Fibroblast of lung (primary cell): Measurements from ENCODE around the gene SCGB1D4. TPM values are rescaled to one million over a fixed set of nuclear protein-coding genes. Genes with fewer than 3 reads are reported as not detected.
"Not testable (repeated sequence)": the region's sequence is repeated elsewhere in the genome, so short reads cannot be mapped to it uniquely, and the experiment has no call there.

Experiments used
- DNase-seq, 2 donors: peaks; one replicate each; pipeline versions ENCODE4 v3.0.0 to v3.0.0-alpha.2; 2010; ENCODE audit warnings: low read depth in 2 of 2
- H2AFZ ChIP-seq: 2 replicates; pipeline ENCODE4 v1.5.1; 2012; ENCODE audit warnings: low read length, control low read depth, inconsistent platforms
- H3K27ac ChIP-seq: 2 replicates; pipeline ENCODE4 v1.5.1; 2011; ENCODE audit warnings: low read length, control low read depth; ENCODE audit not compliant: insufficient read depth
- H3K27me3 ChIP-seq: 2 replicates; pipeline ENCODE4 v1.5.1; 2011; ENCODE audit warnings: mild to moderate bottlenecking, low read length; ENCODE audit not compliant: control insufficient read depth, insufficient read depth
- H3K36me3 ChIP-seq: 2 replicates; pipeline ENCODE4 v1.5.1; 2011; ENCODE audit warnings: low read length; ENCODE audit not compliant: control insufficient read depth, insufficient read depth
- H3K4me1 ChIP-seq: 2 replicates; pipeline ENCODE4 v1.5.1; 2011; ENCODE audit warnings: low read length; ENCODE audit not compliant: control insufficient read depth, insufficient read depth; ENCODE audit errors: extremely low read depth
- H3K4me2 ChIP-seq: 2 replicates; pipeline ENCODE4 v1.5.1; 2011; ENCODE audit warnings: low read length, control low read depth; ENCODE audit not compliant: insufficient read depth; ENCODE audit errors: extremely low read depth
- H3K4me3 ChIP-seq, 4 experiments: fragments of 200-600 bp in 1 of 4; sonication (generic) in 1 of 4; replicated peaks in 1 of 4; 2 replicates each; pipeline ENCODE4 v1.5.1; 2011 to 2016; ENCODE audit warnings: low read length in 4 of 4, low read depth in 3 of 4, mild to moderate bottlenecking in 3 of 4, control low read depth in 2 of 4, inconsistent platforms in 1 of 4, mixed read lengths in 1 of 4; ENCODE audit not compliant: insufficient read depth in 1 of 4; ENCODE audit errors: control extremely low read depth in 1 of 4
- H3K79me2 ChIP-seq: 2 replicates; pipeline ENCODE4 v1.5.1; 2012; ENCODE audit warnings: mild to moderate bottlenecking, low read length, inconsistent platforms; ENCODE audit not compliant: control insufficient read depth, insufficient read depth
- H3K9ac ChIP-seq: 2 replicates; pipeline ENCODE4 v1.5.1; 2011; ENCODE audit warnings: mild to moderate bottlenecking, low read length, control low read depth; ENCODE audit not compliant: insufficient read depth
- H3K9me3 ChIP-seq: 2 replicates; pipeline ENCODE4 v1.5.1; 2012; ENCODE audit warnings: low read depth, low read length; ENCODE audit not compliant: control insufficient read depth, insufficient read depth
- H4K20me1 ChIP-seq: 2 replicates; pipeline ENCODE4 v1.5.1; 2011; ENCODE audit warnings: low read length; ENCODE audit not compliant: control insufficient read depth, insufficient read depth; ENCODE audit errors: extremely low read depth
- EZH2 ChIP-seq: IDR thresholded peaks from 2 replicates; pipeline ENCODE4 v1.5.1; 2012; ENCODE audit warnings: low read length, control low read depth, mild to moderate bottlenecking; ENCODE audit errors: missing control alignments
- polyA minus RNA-seq: library from RNA; depleted of rRNA, polyadenylated mRNA; stranded (reverse); fragments of >200 nt; gene quantifications from 2 replicates; pipeline ENCODE4 v1.2.3, GENCODE V29; 2011; ENCODE audit warnings: low replicate concordance
- polyA plus RNA-seq, 2 donors: library from polyadenylated mRNA; depleted of rRNA in 1 of 2; stranded (reverse) in 1 of 2; unstranded in 1 of 2; fragments of >200 nt; gene quantifications; 2 replicates each; pipeline ENCODE4 v1.2.1, GENCODE V29; 2011 to 2012; ENCODE audit warnings: missing spikeins in 1 of 2
- total RNA-seq: library from RNA; depleted of rRNA; stranded (reverse); fragments of >200 nt; gene quantifications from 2 replicates; pipeline ENCODE4 v1.2.1, GENCODE V29; 2014
- TF ChIP-seq, protein P1 (sequence below), 2 donors: IDR thresholded peaks in 1 of 2; conservative IDR thresholded peaks in 1 of 2; 1 replicate in 1 of 2; 2 replicates in 1 of 2; pipeline ENCODE4 v1.5.1; 2011 to 2012; ENCODE audit warnings: low read length in 2 of 2, control low read depth in 1 of 2, inconsistent platforms in 1 of 2, low read depth in 1 of 2, mild to moderate bottlenecking in 1 of 2

The SCGB1D4 gene
- total RNA-seq (not detected in 2 replicates), polyA plus RNA-seq (not detected in 2 replicates), polyA minus RNA-seq (not detected in 2 replicates)
- not detected in 2 replicates for polyA plus RNA-seq (2012)

DNA sequence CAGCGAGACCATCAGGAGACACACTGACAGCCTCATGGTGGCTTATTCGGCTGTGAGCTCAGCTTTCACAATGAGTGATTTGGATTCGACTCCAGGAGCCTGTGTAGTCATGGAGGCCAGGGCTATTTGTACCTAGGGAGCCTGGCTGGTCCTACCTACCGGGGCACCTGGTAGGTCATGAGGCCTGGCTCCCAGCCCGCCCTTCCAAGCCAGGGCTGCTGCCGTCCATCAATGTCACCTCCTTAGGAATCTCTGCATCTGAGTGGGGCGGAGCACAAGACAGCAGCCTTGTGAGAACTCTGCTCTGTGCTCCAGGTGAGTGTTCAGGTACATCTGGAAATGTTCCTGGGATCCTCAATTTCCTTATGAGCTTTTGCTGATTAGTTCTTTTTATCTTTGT is at the start of gene SCGB1D4:
Gene SCGB1D4 (minus strand): TSS at position 101 of the 400 bp plus-strand sequence. CDS start 65 bp downstream, at position 36.
- H3K4me3 ChIP-seq: no peak within 1 kb of the TSS
- H2AFZ ChIP-seq: no peak within 1 kb of the TSS
- no peaks in the 10 kb centered on the region for H3K79me2 ChIP-seq
- no peaks in the 10 kb centered on the region for H4K20me1 ChIP-seq
- no peaks in the 10 kb centered on the region for H3K36me3 ChIP-seq
- peaks cover 6% of the 10 kb centered on the region for H3K27me3 ChIP-seq
- no peak within 1 kb of the TSS for H3K9ac ChIP-seq
- no peaks in the 10 kb centered on the region for H3K9me3 ChIP-seq
- H3K4me1 ChIP-seq: no peaks in the 10 kb centered on the region
- TF ChIP-seq, protein P1, sequence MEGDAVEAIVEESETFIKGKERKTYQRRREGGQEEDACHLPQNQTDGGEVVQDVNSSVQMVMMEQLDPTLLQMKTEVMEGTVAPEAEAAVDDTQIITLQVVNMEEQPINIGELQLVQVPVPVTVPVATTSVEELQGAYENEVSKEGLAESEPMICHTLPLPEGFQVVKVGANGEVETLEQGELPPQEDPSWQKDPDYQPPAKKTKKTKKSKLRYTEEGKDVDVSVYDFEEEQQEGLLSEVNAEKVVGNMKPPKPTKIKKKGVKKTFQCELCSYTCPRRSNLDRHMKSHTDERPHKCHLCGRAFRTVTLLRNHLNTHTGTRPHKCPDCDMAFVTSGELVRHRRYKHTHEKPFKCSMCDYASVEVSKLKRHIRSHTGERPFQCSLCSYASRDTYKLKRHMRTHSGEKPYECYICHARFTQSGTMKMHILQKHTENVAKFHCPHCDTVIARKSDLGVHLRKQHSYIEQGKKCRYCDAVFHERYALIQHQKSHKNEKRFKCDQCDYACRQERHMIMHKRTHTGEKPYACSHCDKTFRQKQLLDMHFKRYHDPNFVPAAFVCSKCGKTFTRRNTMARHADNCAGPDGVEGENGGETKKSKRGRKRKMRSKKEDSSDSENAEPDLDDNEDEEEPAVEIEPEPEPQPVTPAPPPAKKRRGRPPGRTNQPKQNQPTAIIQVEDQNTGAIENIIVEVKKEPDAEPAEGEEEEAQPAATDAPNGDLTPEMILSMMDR (conservative IDR thresholded peaks at IDR 0.05 in 1 of 2, IDR thresholded peaks at IDR 0.05 in 1 of 2; ENCODE audit: low read depth in 1 of 2, low read length in 2 of 2): no peak
- TF ChIP-seq EZH2: no peak
- H3K4me2 ChIP-seq: no peak within 1 kb of the TSS
- H3K27ac ChIP-seq: no peak within 1 kb of the TSS
- no peak for DNase-seq

- no peak overlapping the region for H3K4me3 ChIP-seq
- no peaks in the 10 kb centered on the region for H3K36me3 ChIP-seq
- no peak overlapping the region for H3K27ac ChIP-seq
- TF ChIP-seq EZH2: no peak
- TF ChIP-seq, protein P1 (conservative IDR thresholded peaks at IDR 0.05 in 1 of 2, IDR thresholded peaks at IDR 0.05 in 1 of 2; ENCODE audit: low read depth in 1 of 2, low read length in 2 of 2): no peak
- no peak overlapping the region for H2AFZ ChIP-seq
- no peaks in the 10 kb centered on the region for H4K20me1 ChIP-seq
- H3K27me3 ChIP-seq: no peaks in the 10 kb centered on the region
- no peak for DNase-seq
- H3K9ac ChIP-seq: no peak overlapping the region
- H3K4me2 ChIP-seq: no peak overlapping the region
- no peaks in the 10 kb centered on the region for H3K79me2 ChIP-seq
- H3K9me3 ChIP-seq: no peaks in the 10 kb centered on the region
- no peaks in the 10 kb centered on the region for H3K4me1 ChIP-seq
These were observed 47.0 kb upstream of the SCGB1D4 start for GRCh38 chr11:62345861-62346260.

GRCh38 chr11:62344210-62344609 is 45.3 kb upstream of the SCGB1D4 start:
- H3K27me3 ChIP-seq: no peaks in the 10 kb centered on the region
- no peaks in the 10 kb centered on the region for H3K79me2 ChIP-seq
- H3K27ac ChIP-seq: no peak overlapping the region
- no peaks in the 10 kb centered on the region for H3K4me1 ChIP-seq
- H2AFZ ChIP-seq: no peak overlapping the region
- TF ChIP-seq, protein P1 (conservative IDR thresholded peaks at IDR 0.05 in 1 of 2, IDR thresholded peaks at IDR 0.05 in 1 of 2; ENCODE audit: low read depth in 1 of 2, low read length in 2 of 2): no peak
- TF ChIP-seq EZH2: no peak
- no peaks in the 10 kb centered on the region for H4K20me1 ChIP-seq
- no peak overlapping the region for H3K4me3 ChIP-seq
- no peak overlapping the region for H3K4me2 ChIP-seq
- H3K9ac ChIP-seq: no peak overlapping the region
- no peaks in the 10 kb centered on the region for H3K9me3 ChIP-seq
- DNase-seq: no peak
- H3K36me3 ChIP-seq: no peaks in the 10 kb centered on the region

- not testable (repeated sequence) for H4K20me1 ChIP-seq, H3K4me1 ChIP-seq, H3K27me3 ChIP-seq, H3K79me2 ChIP-seq, H3K36me3 ChIP-seq, H3K4me2 ChIP-seq, DNase-seq, H3K27ac ChIP-seq, H3K9me3 ChIP-seq, H2AFZ ChIP-seq, H3K9ac ChIP-seq, H3K4me3 ChIP-seq
These were observed 44.8 kb upstream of the SCGB1D4 start for GRCh38 chr11:62343646-62344190.
